Progenitor cell of endocrine pancreas (in vitro differentiated cells): ENCODE data around the gene EHBP1. TPM values are rescaled to one million over a fixed set of nuclear protein-coding genes. Genes with fewer than 3 reads are reported as not detected.
"Not testable (repeated sequence)": the region's sequence is repeated elsewhere in the genome, so short reads cannot be mapped to it uniquely, and the experiment has no call there.

Experiments used
- DNase-seq: peaks from one replicate; pipeline ENCODE4 v3.0.0; 2021; ENCODE audit warnings: low spot score; ENCODE audit not compliant: unreplicated experiment
- H3K27ac Mint-ChIP-seq: 2 replicates; pipeline ENCODE4 v1.8.0; 2021; ENCODE audit warnings: mild to moderate bottlenecking, moderate library complexity, mixed read lengths
- H3K27me3 Mint-ChIP-seq: 2 replicates; pipeline ENCODE4 v1.8.0; 2021; ENCODE audit warnings: mixed read lengths
- H3K36me3 Mint-ChIP-seq: 2 replicates; pipeline ENCODE4 v1.8.0; 2022; ENCODE audit warnings: mixed read lengths; ENCODE audit not compliant: insufficient read depth
- H3K4me1 Mint-ChIP-seq: 2 replicates; pipeline ENCODE4 v1.8.0; 2021; ENCODE audit warnings: low read depth, mixed read lengths
- H3K4me3 Mint-ChIP-seq: 2 replicates; pipeline ENCODE4 v1.8.0; 2021; ENCODE audit warnings: low read depth, mild to moderate bottlenecking, moderate library complexity, mixed read lengths
- H3K9me3 Mint-ChIP-seq: 2 replicates; pipeline ENCODE4 v1.8.0; 2021; ENCODE audit warnings: low read depth, mixed read lengths
- CTCF ChIP-seq: fragments of 200-600 bp; sonication (generic); IDR thresholded peaks from one replicate; pipeline ENCODE4 v1.5.0; 2021; ENCODE audit warnings: antibody characterized with exemption, mild to moderate bottlenecking; ENCODE audit not compliant: unreplicated experiment
- total RNA-seq: library from RNA; stranded (reverse); gene quantifications from 2 replicates; pipeline ENCODE4 v1.2.1, GENCODE V29; 2021

EHBP1 gene
- total RNA-seq, 1 donor from 2014 or later, result 45.6 TPM

GRCh38 chr2:63071664-63072063 is 366.2 kb downstream of the EHBP1 start:
- Mint-ChIP-seq H3K36me3 (no peaks in the 10 kb centered on the region), H3K27me3 (peaks cover 7% of the 10 kb centered on the region), H3K4me3 (no peak overlapping the region), H3K4me1 (no peaks in the 10 kb centered on the region), H3K9me3 (no peaks in the 10 kb centered on the region), H3K27ac (no peak overlapping the region)
- no peak for DNase-seq
- TF ChIP-seq CTCF, result no peak

- Mint-ChIP-seq H3K27me3 (no peaks in the 10 kb centered on the region), H3K36me3 (no peaks in the 10 kb centered on the region), H3K4me3 (no peak overlapping the region), H3K27ac (no peak overlapping the region), H3K9me3 (no peaks in the 10 kb centered on the region), H3K4me1 (no peaks in the 10 kb centered on the region)
- DNase-seq, result no peak
- TF ChIP-seq CTCF, result no peak
Measured at GRCh38 chr2:63073994-63074393, 368.5 kb downstream of the EHBP1 start.

GRCh38 chr2:63074399-63074798 is 368.9 kb downstream of the EHBP1 start:
- not testable (repeated sequence) for H3K4me1 Mint-ChIP-seq, H3K36me3 Mint-ChIP-seq, H3K27ac Mint-ChIP-seq, H3K9me3 Mint-ChIP-seq, DNase-seq, H3K4me3 Mint-ChIP-seq, H3K27me3 Mint-ChIP-seq

GRCh38 chr2:63078852-63079606 is 373.5 kb downstream of the EHBP1 start:
- H3K4me3 Mint-ChIP-seq, result no peak overlapping the region
- H3K27me3 Mint-ChIP-seq, result no peaks in the 10 kb centered on the region
- no peaks in the 10 kb centered on the region for H3K9me3 Mint-ChIP-seq
- H3K27ac Mint-ChIP-seq, result no peak overlapping the region
- no peaks in the 10 kb centered on the region for H3K4me1 Mint-ChIP-seq
- peak; percentile 28 for TF ChIP-seq CTCF
- no peaks in the 10 kb centered on the region for H3K36me3 Mint-ChIP-seq
- no peak for DNase-seq

- Mint-ChIP-seq H3K4me1 (peaks cover 2% of the 10 kb centered on the region), H3K27me3 (no peaks in the 10 kb centered on the region), H3K27ac (no peak overlapping the region), H3K9me3 (peaks cover 5% of the 10 kb centered on the region), H3K36me3 (no peaks in the 10 kb centered on the region), H3K4me3 (no peak overlapping the region)
- TF ChIP-seq CTCF, result no peak
- no peak for DNase-seq
Measured at GRCh38 chr2:63081404-63081803, 375.9 kb downstream of the EHBP1 start.

- Mint-ChIP-seq H3K36me3 (no peaks in the 10 kb centered on the region), H3K4me3 (no peak overlapping the region), H3K4me1 (peaks cover 2% of the 10 kb centered on the region), H3K9me3 (peaks cover 5% of the 10 kb centered on the region), H3K27ac (no peak overlapping the region), H3K27me3 (no peaks in the 10 kb centered on the region)
- no peak for TF ChIP-seq CTCF
- DNase-seq, result no peak
Measured at GRCh38 chr2:63086687-63087086, 381.2 kb downstream of the EHBP1 start.
